ENCODE measurements around the gene NLRP1. TPM values are rescaled to one million over a fixed set of nuclear protein-coding genes. Genes with fewer than 3 reads are reported as not detected.
A peak's percentile ranks its signal among the peaks of the same experiment; 100 is the strongest.

The NLRP1 gene
- total RNA-seq, 4 donors from 2014 or later, result 15.4 to 19.5 (median 18.0) TPM

GRCh38 chr17:5592382-5592781, 8.1 kb upstream of the NLRP1 start:
- Histone ChIP-seq H3K4me3 (no peak overlapping the region), H3K4me1 (peaks cover 0 to 1% (median 0%) of the 10 kb centered on the region in 4 donors), H3K27me3 (peaks cover 0 to 55% (median 7%) of the 10 kb centered on the region in 4 donors), H3K27ac (replicated peaks in 1 of 4) (no peak overlapping the region), H3K9me3 (no peaks in the 10 kb centered on the region), H3K36me3 (no peaks in the 10 kb centered on the region)
- DNase-seq (ENCODE audit: extremely low spot score), result no peak
- peak; percentile 38 to 57 (median 39) for TF ChIP-seq CTCF (IDR thresholded peaks at IDR 0.05)
- TF ChIP-seq POLR2AphosphoS5 (IDR thresholded peaks at IDR 0.05), result no peak
- TF ChIP-seq EP300 (IDR thresholded peaks at IDR 0.05), result no peak
- WGBS, result 21% methylated on average over 7 of the region's 7 CpGs
- intact Hi-C loops (cut with DNase I), result loop anchor here (10.0 kb wide), 1 partner anchor 112 kb away; no protein-coding TSS in a partner anchor

GRCh38 chr17:5591966-5592365, 7.7 kb upstream of the NLRP1 start:
- no peak for TF ChIP-seq POLR2AphosphoS5 (IDR thresholded peaks at IDR 0.05)
- no peak for TF ChIP-seq EP300 (IDR thresholded peaks at IDR 0.05)
- TF ChIP-seq CTCF (IDR thresholded peaks at IDR 0.05), result no peak
- no peak for TF ChIP-seq POLR2A (IDR thresholded peaks at IDR 0.05; ENCODE audit: low read depth)
- H3K4me1 ChIP-seq, result peaks cover 0 to 4% (median 1%) of the 10 kb centered on the region in 4 donors
- no peak overlapping the region for H3K4me3 ChIP-seq
- 80% methylated on average over 10 of the region's 11 CpGs for whole genome bisulfite sequencing
- peaks cover 0 to 52% (median 6%) of the 10 kb centered on the region in 4 donors for H3K27me3 ChIP-seq
- H3K9me3 ChIP-seq, result no peaks in the 10 kb centered on the region
- peak; percentile 75 for DNase-seq (ENCODE audit: extremely low spot score)
- H3K36me3 ChIP-seq, result no peaks in the 10 kb centered on the region
- H3K27ac ChIP-seq (replicated peaks in 1 of 4), result no peak overlapping the region
- intact Hi-C loops (cut with DNase I), result loop anchor here (10.0 kb wide), 1 partner anchor 113 kb away; no protein-coding TSS in a partner anchor

DNA sequence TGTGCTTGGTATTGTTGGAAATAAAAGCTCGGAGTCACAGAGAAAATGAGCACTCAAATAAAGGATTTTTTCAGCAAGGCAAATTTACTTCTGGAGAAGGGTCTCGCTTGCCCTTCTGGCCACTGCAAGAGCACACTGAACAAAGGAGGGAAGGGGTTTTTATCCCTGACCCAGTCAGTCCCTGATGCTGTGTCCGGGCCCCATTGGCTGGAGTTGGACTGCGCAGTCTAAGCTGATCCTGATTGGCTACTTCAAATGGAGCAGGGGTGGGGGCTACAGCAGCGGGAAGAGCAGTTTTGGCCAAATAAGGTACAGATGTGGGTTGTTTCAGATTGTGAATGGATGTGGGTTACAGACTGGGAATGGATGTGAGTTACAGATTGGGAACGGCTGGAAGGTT, 4.3 kb upstream of the NLRP1 start:
- peak; percentile 42 for DNase-seq (ENCODE audit: extremely low spot score)
- Histone ChIP-seq H3K36me3 (no peaks in the 10 kb centered on the region), H3K9me3 (no peaks in the 10 kb centered on the region), H3K27ac (replicated peaks in 1 of 4) (no peak overlapping the region), H3K27me3 (peaks cover 0 to 27% (median 4%) of the 10 kb centered on the region in 4 donors), H3K4me1 (peaks cover 18 to 26% (median 21%) of the 10 kb centered on the region in 4 donors), H3K4me3 (no peak overlapping the region)
- TF ChIP-seq EP300 (IDR thresholded peaks at IDR 0.05) (no peak), CTCF (IDR thresholded peaks at IDR 0.05) (no peak), POLR2AphosphoS5 (IDR thresholded peaks at IDR 0.05) (no peak), POLR2A (IDR thresholded peaks at IDR 0.05; ENCODE audit: low read depth) (no peak)
- WGBS, result 81% methylated on average over 6 of the region's 6 CpGs
- intact Hi-C loops (cut with DNase I), result no loop called here

- no peak overlapping the region for H3K27ac ChIP-seq (replicated peaks in 1 of 4)
- H3K27me3 ChIP-seq, result peaks cover 0 to 17% (median 4%) of the 10 kb centered on the region in 4 donors
- peak; percentile 86 for DNase-seq (ENCODE audit: extremely low spot score)
- intact Hi-C loops (cut with DNase I), result loop anchor here (1.0 kb wide), 1 partner anchor 835 kb away; no protein-coding TSS in a partner anchor
- WGBS, result 42% methylated on average over 6 of the region's 6 CpGs
- H3K4me1 ChIP-seq, result peaks cover 27 to 35% (median 30%) of the 10 kb centered on the region in 4 donors
- no peaks in the 10 kb centered on the region for H3K36me3 ChIP-seq
- TF ChIP-seq CTCF (IDR thresholded peaks at IDR 0.05) (peak; percentile 88 to 92 (median 89)), EP300 (IDR thresholded peaks at IDR 0.05) (no peak)
- H3K4me3 ChIP-seq, result no peak overlapping the region
- H3K9me3 ChIP-seq, result no peaks in the 10 kb centered on the region
These were observed 3.2 kb upstream of the NLRP1 start for GRCh38 chr17:5587438-5588032.
